Peyer's patch (tissue), 4 donors: Measurements from ENCODE around the gene OPCML. TPM values are rescaled to one million over a fixed set of nuclear protein-coding genes. Genes with fewer than 3 reads are reported as not detected.

Experiments used
- DNase-seq, 3 donors: peaks; one replicate each; pipeline ENCODE4 v3.0.0-alpha.2; 2017 to 2019
- H3K27ac ChIP-seq, 4 donors: fragments of 200-600 bp; sonication (generic); one replicate each; pipeline ENCODE4 v1.5.1; 2016 to 2019
- H3K27me3 ChIP-seq, 2 donors: fragments of 200-600 bp; sonication (generic); one replicate each; pipeline ENCODE4 v1.5.1; 2019
- H3K36me3 ChIP-seq, 3 donors: fragments of 200-600 bp; sonication (generic); one replicate each; pipeline ENCODE4 v1.5.1; 2016 to 2019
- H3K4me1 ChIP-seq, 4 donors: fragments of 200-600 bp; sonication (generic); one replicate each; pipeline ENCODE4 v1.5.1; 2016 to 2019
- H3K4me3 ChIP-seq, 4 donors: fragments of 200-600 bp; sonication (generic); 1 replicate in 3 of 4; 2 replicates in 1 of 4; pipeline ENCODE4 v1.5.1; 2016 to 2019; ENCODE audit warnings: mild to moderate bottlenecking in 1 of 4
- H3K9me3 ChIP-seq, 4 donors: fragments of 200-600 bp; sonication (generic); one replicate each; pipeline ENCODE4 v1.5.1; 2016 to 2019; ENCODE audit warnings: mild to moderate bottlenecking in 1 of 4
- CTCF ChIP-seq, 6 experiments: fragments of 450-650 bp in 4 of 6; fragments of 200-600 bp in 2 of 6; sonication (generic) in 1 of 6; IDR thresholded peaks; one replicate each; pipeline ENCODE4 v1.5.1; 2017 to 2019; ENCODE audit warnings: antibody characterized with exemption in 6 of 6, mild to moderate bottlenecking in 3 of 6, moderate library complexity in 1 of 6
- POLR2A ChIP-seq, 2 donors: fragments of 450-650 bp; IDR thresholded peaks; one replicate each; pipeline ENCODE4 v1.5.1; 2017; ENCODE audit warnings: antibody characterized with exemption in 2 of 2, mild to moderate bottlenecking in 2 of 2, moderate library complexity in 2 of 2
- total RNA-seq, 4 donors: library from RNA; depleted of rRNA; stranded (reverse); fragments of >200 nt; gene quantifications; one replicate each; pipeline ENCODE4 v1.1.0, GENCODE V29; 2016

OPCML gene
- total RNA-seq, 4 donors from 2014 or later = not detected

- no peaks in the 10 kb centered on the region for H3K4me1 ChIP-seq
- DNase-seq = no peak
- no peak overlapping the region for H3K27ac ChIP-seq
- H3K27me3 ChIP-seq = no peaks in the 10 kb centered on the region
- H3K36me3 ChIP-seq = no peaks in the 10 kb centered on the region
- no peak overlapping the region for H3K4me3 ChIP-seq
- no peaks in the 10 kb centered on the region for H3K9me3 ChIP-seq
- TF ChIP-seq CTCF (IDR thresholded peaks at IDR 0.05) = no peak
Observed at GRCh38 chr11:132447761-132448160, 1084.5 kb downstream of the OPCML start.

- H3K36me3 ChIP-seq = no peaks in the 10 kb centered on the region
- TF ChIP-seq POLR2A (IDR thresholded peaks at IDR 0.05) = no peak
- no peak for TF ChIP-seq CTCF (IDR thresholded peaks at IDR 0.05)
Observed at GRCh38 chr11:132445859-132446291, 1086.4 kb downstream of the OPCML start.

GRCh38 chr11:132444911-132445310 is 1087.4 kb downstream of the OPCML start:
- Histone ChIP-seq H3K9me3 (no peaks in the 10 kb centered on the region), H3K27ac (no peak overlapping the region), H3K36me3 (no peaks in the 10 kb centered on the region), H3K27me3 (no peaks in the 10 kb centered on the region), H3K4me3 (no peak overlapping the region), H3K4me1 (no peaks in the 10 kb centered on the region)
- DNase-seq = no peak
- TF ChIP-seq CTCF (IDR thresholded peaks at IDR 0.05) = no peak
- no peak for TF ChIP-seq POLR2A (IDR thresholded peaks at IDR 0.05)

More at GRCh38 chr11:132445859-132446291, 1086.4 kb downstream of the OPCML start:
- no peak for DNase-seq
- Histone ChIP-seq H3K9me3 (no peaks in the 10 kb centered on the region), H3K4me3 (no peak overlapping the region), H3K27ac (no peak overlapping the region), H3K4me1 (no peaks in the 10 kb centered on the region), H3K27me3 (no peaks in the 10 kb centered on the region)

GRCh38 chr11:132439711-132440255 is 1092.5 kb downstream of the OPCML start:
- no peaks in the 10 kb centered on the region for H3K4me1 ChIP-seq
- no peak for TF ChIP-seq POLR2A (IDR thresholded peaks at IDR 0.05)
- no peak overlapping the region for H3K4me3 ChIP-seq
- H3K9me3 ChIP-seq = no peaks in the 10 kb centered on the region
- no peak for DNase-seq
- no peaks in the 10 kb centered on the region for H3K36me3 ChIP-seq
- H3K27ac ChIP-seq = no peak overlapping the region
- no peaks in the 10 kb centered on the region for H3K27me3 ChIP-seq

- H3K4me1 ChIP-seq = no peaks in the 10 kb centered on the region
- H3K27ac ChIP-seq = no peak overlapping the region
- no peak for DNase-seq
Observed at GRCh38 chr11:132438418-132438817, 1093.9 kb downstream of the OPCML start.

More at GRCh38 chr11:132438418-132438817, 1093.9 kb downstream of the OPCML start:
- no peak for TF ChIP-seq CTCF (IDR thresholded peaks at IDR 0.05)
- no peak for TF ChIP-seq POLR2A (IDR thresholded peaks at IDR 0.05)
- no peaks in the 10 kb centered on the region for H3K27me3 ChIP-seq
- H3K4me3 ChIP-seq = no peak overlapping the region
- no peaks in the 10 kb centered on the region for H3K36me3 ChIP-seq
- no peaks in the 10 kb centered on the region for H3K9me3 ChIP-seq
